HG03095 (cell line): ENCODE results near the gene USH1G.
"Not testable (repeated sequence)": the region's sequence is repeated elsewhere in the genome, so short reads cannot be mapped to it uniquely, and the experiment has no call there.

Experiments
- ATAC-seq: cut with Tn5 transposase; IDR thresholded peaks from one replicate; pipeline ENCODE4 v1.9.1; 2021; ENCODE audit warnings: moderate library complexity; ENCODE audit not compliant: unreplicated experiment

The USH1G gene

DNA sequence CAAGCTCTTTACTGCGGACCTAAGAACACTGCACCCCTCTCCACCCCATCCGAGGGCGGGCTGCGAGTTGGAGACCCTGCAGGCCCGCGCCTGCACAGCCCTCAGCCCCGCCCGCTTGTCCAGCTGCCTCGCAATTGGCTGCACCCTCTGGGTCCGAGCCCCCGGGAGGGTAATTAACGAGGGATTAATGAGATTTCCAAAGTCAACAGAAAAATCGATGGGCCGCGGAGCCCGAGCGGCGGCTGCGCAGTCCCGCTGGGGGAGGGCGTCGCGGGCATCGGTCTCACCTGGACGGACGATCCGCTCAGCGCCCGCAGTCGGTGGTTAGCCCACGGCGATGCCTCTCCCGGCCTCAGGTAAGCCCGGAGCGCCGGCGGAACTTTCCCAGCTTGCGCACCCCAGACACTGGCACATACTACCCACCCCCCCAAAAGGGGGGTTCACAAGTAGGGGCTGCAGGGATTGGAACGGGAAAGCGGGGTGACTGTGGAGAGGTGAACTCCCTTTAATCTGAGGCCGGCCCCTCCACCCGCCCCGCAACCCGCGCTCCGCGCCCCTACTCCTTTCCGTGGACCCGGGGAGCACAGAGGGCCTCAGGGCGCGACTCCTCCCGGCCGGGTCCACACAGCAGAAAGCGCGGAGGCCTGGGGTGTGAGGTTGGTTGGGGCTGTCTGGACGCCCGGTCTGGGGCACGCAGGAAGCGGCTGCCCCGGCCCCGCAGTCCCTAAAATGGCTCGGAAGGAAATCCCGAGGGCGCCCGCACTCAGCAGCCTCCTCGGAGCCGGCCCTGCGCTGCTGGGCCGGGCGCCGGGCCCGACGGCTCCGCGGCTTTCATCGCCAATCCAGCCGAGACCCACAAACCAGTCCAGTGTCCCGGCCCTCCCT, 12.8 kb upstream of the USH1G start, which contains the start of gene OTOP3:
Gene OTOP3 (plus strand): TSS at position 314 of the 885 bp plus-strand sequence. CDS start 24 bp downstream, at position 338.
- no peak for ATAC-seq

- ATAC-seq, result no peak
Measured at GRCh38 chr17:74935048-74935447, 12.0 kb upstream of the USH1G start.

DNA sequence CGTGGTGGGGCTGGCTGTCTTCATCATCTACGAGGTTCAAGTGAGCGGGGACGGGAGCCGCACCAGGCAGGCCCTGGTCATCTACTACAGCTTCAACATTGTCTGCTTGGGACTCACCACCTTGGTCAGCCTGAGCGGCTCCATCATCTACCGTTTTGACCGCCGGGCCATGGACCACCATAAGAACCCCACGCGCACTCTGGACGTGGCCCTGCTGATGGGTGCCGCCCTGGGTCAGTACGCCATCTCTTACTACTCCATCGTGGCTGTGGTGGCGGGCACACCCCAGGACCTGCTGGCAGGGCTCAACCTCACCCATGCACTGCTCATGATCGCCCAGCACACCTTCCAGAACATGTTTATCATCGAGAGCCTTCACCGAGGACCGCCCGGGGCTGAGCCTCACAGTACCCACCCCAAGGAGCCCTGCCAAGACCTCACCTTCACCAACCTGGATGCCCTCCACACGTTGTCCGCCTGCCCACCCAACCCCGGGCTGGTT, 7.5 kb upstream of the USH1G start:
- no peak for ATAC-seq

DNA sequence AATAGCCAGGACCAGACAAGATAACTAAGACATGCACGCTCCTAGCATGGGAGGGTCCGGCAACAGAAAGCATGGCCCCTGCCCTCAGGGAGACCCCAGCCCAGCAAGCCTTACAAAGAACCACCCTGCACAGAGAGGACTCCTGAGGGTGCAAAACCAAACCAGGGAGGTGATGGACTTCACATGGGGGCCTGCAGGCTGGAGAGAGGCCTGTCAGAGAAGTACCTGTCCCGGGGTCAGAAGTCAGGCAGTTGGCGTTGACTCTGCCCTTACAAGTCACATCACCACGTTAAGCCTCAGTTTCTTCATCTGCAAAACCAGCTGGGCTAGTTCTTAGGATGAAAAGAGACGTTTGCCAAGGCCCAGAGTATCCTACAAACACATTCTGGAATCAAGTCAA, 5.7 kb upstream of the USH1G start:
- ATAC-seq, result no peak

GRCh38 chr17:74925242-74925641, 2.2 kb upstream of the USH1G start:
- no peak for ATAC-seq

DNA sequence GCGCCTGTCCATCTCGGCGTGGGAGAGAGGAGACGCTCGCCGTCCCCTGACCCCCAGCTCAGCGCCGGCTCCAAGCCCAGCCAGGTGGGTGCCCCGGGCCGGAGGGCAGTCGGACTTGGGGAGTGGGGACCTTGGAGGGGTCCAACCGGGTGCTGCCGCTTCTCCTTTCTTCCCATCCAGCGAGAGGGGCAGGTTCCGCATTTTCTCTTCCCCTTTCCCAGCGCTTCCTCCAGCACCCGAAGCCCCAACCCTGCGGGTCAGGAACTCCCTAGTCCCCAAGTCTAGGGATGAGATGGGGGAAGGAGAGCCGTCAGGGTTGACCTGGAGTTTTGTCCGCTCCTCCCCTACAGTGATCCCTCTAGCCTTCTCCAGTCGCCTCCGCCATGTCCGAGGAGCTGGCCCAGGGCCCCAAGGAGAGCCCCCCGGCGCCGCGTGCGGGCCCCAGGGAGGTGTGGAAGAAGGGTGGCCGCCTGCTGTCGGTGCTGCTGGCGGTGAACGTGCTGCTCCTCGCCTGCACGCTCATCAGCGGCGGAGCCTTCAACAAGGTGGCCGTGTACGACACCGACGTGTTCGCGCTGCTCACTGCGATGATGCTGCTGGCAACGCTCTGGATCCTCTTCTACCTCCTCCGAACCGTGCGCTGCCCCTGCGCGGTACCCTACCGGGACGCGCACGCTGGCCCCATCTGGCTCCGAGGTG, 1.3 kb upstream of the USH1G start, which contains the start of gene OTOP2:
Gene OTOP2 (plus strand): TSS at position 24 of the 699 bp plus-strand sequence. CDS start 360 bp downstream, at position 384.
- no peak for ATAC-seq

- no peak for ATAC-seq
Measured at GRCh38 chr17:74923538-74924249, 639 bp upstream of the USH1G start.

DNA sequence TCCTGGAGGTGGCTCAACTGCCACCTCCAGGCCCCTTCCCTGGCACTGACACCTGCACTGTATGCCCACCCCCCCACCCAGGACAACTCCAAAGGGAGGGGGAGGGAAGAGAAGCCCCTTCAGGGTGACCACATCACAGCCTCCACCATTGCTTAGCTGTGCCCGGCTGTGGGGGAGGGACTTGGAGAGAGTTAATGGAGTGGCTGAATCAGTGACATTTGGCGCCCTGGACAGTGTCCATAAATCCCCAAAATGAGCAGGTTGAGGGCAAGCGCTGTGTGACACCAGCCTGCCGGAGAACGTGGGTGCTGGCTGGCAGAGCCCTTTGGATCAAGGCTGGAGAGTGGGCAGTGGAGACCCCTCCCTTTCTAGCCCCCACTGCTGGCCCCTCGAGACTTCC, 883 bp downstream of the USH1G start:
- ATAC-seq, result no peak

GRCh38 chr17:74921769-74922168, 1.3 kb downstream of the USH1G start:
- no peak for ATAC-seq

- ATAC-seq, result no peak
Measured at GRCh38 chr17:74921026-74921681, 1.9 kb downstream of the USH1G start.

GRCh38 chr17:74920642-74921025, 2.4 kb downstream of the USH1G start:
- no peak for ATAC-seq

GRCh38 chr17:74920306-74920620, 2.8 kb downstream of the USH1G start:
- ATAC-seq, result no peak

GRCh38 chr17:74919440-74920305, 3.4 kb downstream of the USH1G start:
- ATAC-seq, result no peak

DNA sequence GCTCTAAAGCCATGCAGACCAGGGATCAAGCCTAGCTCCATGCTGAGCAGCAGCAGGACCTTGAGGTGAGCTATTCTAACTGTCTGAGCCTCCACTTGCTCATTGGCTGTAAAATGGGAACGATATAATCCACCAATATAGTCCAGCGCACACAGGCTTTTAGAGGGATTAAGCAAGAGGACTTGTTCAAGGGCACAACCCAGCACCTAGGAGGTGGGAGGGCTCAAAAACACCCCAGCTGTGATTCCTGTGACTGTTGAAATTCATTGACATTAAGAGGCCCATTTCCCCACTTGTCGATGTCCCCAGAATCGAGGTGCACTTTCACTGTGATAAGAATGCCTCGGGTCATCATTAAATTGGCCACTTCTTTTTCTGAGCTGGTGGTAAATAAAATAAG, 4.1 kb downstream of the USH1G start:
- no peak for ATAC-seq

GRCh38 chr17:74917430-74917829, 5.6 kb downstream of the USH1G start:
- no peak for ATAC-seq

GRCh38 chr17:74916851-74917199, 6.2 kb downstream of the USH1G start:
- no peak for ATAC-seq

GRCh38 chr17:74916136-74916850, 6.8 kb downstream of the USH1G start:
- no peak for ATAC-seq

DNA sequence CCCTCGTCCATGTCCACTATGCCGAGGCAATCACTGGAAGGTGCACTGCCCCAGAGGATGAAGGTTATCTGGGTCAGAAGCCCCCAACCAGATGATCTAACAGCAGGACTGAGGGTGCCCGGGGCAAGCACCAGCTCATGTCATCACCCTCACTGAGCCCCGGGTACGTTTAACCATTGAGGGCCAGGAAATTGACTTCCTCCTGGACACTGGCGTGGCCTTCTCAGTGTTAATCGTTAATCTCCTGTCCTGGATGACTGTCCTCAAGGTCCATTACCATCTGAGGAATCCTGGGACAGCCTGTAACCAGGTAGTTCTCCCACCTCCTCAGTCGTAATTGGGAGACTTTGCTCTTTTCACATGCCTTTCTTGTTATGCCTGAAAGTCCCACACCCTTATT, 11.6 kb downstream of the USH1G start:
- not testable (repeated sequence) for ATAC-seq

DNA sequence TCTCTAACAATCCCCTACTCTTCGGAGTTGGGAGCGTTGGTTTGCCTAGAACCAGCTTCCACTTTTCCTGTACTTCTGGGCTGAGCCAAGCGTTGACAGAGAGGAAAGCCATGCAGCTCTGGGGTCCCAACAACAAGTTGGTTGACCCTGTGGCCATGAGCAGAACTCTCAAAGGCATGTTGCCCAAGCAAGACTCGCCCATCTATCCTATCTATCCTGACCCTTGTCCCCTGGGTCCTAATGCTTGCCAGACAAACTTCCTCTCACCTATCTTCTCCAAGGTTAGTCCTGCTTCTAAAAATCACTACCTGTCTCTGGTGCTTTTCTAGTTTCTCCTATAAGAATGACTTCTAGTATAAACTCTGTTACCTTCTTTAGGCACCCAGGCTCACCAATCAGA, 14.0 kb downstream of the USH1G start:
- not testable (repeated sequence) for ATAC-seq
